ENCODE data around the gene STK38. TPM values are rescaled to one million over a fixed set of nuclear protein-coding genes. Genes with fewer than 3 reads are reported as not detected.

The STK38 gene
- total RNA-seq = 22.2 and 23.2 TPM in 2 replicates

DNA sequence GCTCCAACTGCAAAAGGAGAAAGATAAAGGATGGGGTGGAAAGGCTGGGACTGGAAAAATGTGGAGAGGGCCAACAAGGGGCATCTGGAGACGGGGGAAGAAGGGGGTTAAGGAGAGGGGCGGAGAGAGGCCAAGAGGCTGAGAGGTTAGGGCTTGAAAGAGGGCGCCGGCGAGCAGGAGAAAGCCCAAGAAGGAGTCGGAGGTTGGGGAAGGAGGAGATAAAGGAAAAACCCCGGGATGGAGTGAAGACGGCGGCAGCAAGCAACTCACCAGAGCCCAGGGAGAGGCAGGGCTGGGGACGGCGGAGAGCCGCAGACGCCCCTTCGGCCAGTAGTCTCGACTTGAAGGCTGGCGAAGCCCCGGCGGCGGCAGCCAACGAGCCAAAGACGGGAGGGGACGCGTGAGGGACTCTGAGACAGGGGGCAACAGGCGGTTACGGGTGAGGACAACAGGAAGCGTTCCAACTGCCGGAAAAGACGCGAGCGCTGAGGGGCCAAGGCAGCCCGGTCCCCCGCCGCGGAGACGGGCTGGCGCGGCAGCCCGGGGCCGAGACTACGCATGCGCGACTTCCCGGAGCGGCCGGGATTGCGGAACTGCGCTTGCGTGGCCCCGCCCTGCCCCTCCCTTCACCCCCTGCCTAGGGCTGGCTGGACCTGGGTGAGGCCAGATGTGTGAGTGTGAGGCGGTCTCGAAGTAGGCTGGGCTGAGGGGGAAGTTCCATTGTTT lies at the start of gene STK38:
Gene STK38 (minus strand): TSS at position 560 of the 726 bp plus-strand sequence. CDS start 7,277 bp downstream, outside the sequence.

DNA sequence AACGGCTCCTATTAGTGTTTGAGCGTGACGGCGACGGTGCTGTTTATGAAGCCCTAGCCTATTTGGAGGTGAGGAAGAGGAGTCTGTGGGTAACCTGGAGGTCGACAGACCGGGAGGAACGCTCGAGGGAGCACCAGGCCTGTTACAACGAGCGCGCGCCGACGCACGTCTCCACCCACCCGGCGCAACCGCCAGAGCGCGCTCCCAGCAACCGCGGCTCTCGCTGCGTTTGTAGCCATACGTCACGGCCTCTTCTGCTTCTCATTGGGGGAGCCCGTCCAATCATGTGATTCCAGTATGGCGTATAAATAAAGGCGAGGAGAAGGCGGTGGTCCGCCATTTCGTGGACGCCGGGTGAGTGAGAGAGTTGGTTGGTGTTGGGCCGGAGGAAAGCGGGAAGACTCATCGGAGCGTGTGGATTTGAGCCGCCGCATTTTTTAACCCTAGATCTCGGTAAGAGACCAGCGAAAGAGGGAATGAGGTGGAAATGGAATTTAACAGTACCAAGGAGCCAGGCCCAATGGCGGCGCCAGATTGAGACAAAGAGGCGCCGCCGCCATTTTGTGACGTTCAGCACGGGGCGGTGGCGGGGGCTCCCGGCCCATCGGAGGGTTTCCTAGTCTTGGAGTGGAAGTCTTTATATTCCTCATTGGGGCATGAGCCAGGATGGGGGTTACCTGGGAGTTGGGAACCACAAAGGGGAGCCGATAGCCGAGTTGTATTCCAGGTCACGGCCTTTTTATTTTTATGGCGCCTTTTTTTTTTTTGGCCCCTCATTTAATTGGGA lies 46.9 kb upstream of the STK38 start, which contains the start of gene SRSF3:
Gene SRSF3 (plus strand): TSS at position 334 of the 787 bp plus-strand sequence. CDS start 2,401 bp downstream, outside the sequence.

Other genes starting within 250 kb of the STK38 start
- not detected in 2 replicates for gene BNIP5, start 210.6 kb downstream of the STK38 start, total RNA-seq
- gene ETV7, start 159.8 kb downstream of the STK38 start, total RNA-seq = 0.18 TPM in 1 of 2 replicates, not detected in the other
- gene PXT1, start 104.6 kb downstream of the STK38 start, total RNA-seq = not detected in 2 replicates
- gene KCTD20, start 104.5 kb downstream of the STK38 start, total RNA-seq = 42.7 and 44.3 TPM in 2 replicates
- 119 and 205 TPM in 2 replicates for gene SRSF3, start 46.9 kb upstream of the STK38 start, total RNA-seq
- 562 and 599 TPM in 2 replicates for gene CDKN1A, start 131.2 kb upstream of the STK38 start, total RNA-seq
- not detected in 2 replicates for gene RAB44, start 150.3 kb upstream of the STK38 start, total RNA-seq

Data from myometrial cell (primary cell).